ENCODE results near the gene WDR1.

The WDR1 gene, protein sequence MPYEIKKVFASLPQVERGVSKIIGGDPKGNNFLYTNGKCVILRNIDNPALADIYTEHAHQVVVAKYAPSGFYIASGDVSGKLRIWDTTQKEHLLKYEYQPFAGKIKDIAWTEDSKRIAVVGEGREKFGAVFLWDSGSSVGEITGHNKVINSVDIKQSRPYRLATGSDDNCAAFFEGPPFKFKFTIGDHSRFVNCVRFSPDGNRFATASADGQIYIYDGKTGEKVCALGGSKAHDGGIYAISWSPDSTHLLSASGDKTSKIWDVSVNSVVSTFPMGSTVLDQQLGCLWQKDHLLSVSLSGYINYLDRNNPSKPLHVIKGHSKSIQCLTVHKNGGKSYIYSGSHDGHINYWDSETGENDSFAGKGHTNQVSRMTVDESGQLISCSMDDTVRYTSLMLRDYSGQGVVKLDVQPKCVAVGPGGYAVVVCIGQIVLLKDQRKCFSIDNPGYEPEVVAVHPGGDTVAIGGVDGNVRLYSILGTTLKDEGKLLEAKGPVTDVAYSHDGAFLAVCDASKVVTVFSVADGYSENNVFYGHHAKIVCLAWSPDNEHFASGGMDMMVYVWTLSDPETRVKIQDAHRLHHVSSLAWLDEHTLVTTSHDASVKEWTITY

DNA sequence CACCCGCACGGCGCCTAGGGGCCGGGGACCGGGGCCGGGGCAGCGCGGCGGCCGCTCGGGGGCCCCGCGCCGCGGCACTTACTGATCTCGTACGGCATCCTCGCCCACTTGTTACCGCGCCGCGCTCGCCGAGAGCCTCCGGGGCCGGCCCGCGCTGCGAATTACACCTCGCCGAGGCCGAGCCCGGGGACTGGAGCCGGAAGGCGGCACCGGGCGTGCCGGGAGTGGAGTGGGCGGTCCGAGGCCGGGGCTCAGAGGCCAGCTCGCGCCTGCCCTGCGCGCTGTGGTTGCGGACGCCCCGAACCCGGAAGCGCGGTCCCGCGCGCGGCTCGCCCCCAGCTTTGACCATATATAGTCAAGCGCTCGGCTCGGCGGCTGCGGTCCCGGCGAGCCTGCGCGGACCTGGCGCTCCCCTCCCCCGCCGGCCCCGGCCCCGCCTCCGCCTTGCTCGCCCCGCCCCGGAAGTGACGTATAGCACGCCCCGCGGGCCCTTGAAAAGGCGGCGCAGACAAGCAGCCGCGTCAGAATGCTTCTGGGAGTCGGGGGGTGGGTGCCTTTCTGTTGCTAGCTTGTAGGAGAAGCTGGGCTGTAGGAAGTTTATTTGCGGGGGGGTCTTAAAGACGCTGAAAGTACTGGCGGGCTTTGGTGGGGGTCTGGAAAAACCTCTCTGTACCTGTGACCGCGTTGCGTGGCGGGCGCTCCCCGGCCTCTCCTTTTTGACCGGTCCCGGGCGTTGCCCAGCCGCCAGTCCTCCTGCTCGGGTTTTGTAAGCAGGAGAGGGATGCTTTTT, at the start of gene WDR1:
Gene WDR1, minus strand, starts transcription at position 231 of the 790 bp plus-strand sequence. Its CDS starts 133 bp downstream, at position 98.
- H3K27me3 Mint-ChIP-seq (ENCODE audit: low read depth), result no peaks in the 10 kb centered on the region
- H3K27ac Mint-ChIP-seq, result peak within 1 kb of the TSS; percentile 99 to 100 (median 99)
- H3K4me3 Mint-ChIP-seq, result peak within 1 kb of the TSS; percentile 92 to 96 (median 94)
- peaks cover 35% of the 10 kb centered on the region for H3K36me3 Mint-ChIP-seq (ENCODE audit: low read depth)
- peaks cover 89% of the 10 kb centered on the region for H3K4me1 Mint-ChIP-seq
- TF ChIP-seq, protein P1, sequence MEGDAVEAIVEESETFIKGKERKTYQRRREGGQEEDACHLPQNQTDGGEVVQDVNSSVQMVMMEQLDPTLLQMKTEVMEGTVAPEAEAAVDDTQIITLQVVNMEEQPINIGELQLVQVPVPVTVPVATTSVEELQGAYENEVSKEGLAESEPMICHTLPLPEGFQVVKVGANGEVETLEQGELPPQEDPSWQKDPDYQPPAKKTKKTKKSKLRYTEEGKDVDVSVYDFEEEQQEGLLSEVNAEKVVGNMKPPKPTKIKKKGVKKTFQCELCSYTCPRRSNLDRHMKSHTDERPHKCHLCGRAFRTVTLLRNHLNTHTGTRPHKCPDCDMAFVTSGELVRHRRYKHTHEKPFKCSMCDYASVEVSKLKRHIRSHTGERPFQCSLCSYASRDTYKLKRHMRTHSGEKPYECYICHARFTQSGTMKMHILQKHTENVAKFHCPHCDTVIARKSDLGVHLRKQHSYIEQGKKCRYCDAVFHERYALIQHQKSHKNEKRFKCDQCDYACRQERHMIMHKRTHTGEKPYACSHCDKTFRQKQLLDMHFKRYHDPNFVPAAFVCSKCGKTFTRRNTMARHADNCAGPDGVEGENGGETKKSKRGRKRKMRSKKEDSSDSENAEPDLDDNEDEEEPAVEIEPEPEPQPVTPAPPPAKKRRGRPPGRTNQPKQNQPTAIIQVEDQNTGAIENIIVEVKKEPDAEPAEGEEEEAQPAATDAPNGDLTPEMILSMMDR (IDR thresholded peaks at IDR 0.05; ENCODE audit: unreplicated experiment in 3 of 3), result no peak
- H3K9me3 Mint-ChIP-seq, result no peaks in the 10 kb centered on the region

DNA sequence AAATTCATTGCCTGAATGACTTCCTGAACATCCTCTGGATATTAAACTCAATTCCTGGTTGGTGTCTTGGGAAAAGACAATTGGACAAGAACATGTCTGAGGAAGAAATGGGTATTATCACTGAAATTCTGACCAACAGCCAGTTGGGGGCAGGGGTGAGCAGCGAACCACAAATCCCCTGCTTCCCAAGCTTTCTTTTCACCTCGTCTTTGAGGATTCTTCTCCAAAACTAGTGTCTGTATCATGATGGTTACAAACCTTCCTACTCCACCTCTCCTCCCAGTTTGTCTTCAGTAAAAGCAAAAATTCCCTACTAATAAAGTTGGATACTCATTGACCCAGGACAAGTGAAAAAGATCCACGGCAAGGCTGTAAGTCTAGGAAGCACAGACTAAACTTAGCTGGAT, 48.3 kb upstream of the WDR1 start:
- peaks cover 9% of the 10 kb centered on the region for H3K27me3 Mint-ChIP-seq (ENCODE audit: low read depth)
- TF ChIP-seq, protein P1 (IDR thresholded peaks at IDR 0.05; ENCODE audit: unreplicated experiment in 3 of 3), result peak; percentile 46 to 63 (median 56)
- H3K36me3 Mint-ChIP-seq (ENCODE audit: low read depth), result no peaks in the 10 kb centered on the region
- peak overlapping the region in 1 of 3 experiments; percentile 7 for H3K27ac Mint-ChIP-seq
- no peaks in the 10 kb centered on the region for H3K4me1 Mint-ChIP-seq
- H3K9me3 Mint-ChIP-seq, result no peaks in the 10 kb centered on the region
- H3K4me3 Mint-ChIP-seq, result no peak overlapping the region

DNA sequence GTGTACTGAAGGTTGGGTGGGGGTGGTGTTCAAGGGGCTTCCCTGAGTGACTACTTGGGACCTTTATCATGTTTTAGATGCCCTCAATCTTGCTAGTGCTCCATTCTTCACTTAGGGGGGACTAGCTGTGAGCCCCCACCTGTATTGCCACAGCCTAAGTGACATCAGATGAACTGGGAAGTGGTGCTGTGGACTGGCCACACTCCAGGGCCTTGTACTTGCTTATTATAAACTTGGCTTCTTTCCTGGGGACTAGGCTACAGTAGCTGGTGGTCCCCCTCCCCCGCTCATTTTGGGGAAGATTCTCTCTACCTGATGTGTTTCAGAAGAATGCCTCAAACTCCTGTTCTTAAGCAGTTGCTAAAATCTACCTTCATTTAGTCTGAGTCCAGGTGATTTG, 46.7 kb upstream of the WDR1 start:
- H3K36me3 Mint-ChIP-seq (ENCODE audit: low read depth), result no peaks in the 10 kb centered on the region
- TF ChIP-seq, protein P1 (IDR thresholded peaks at IDR 0.05; ENCODE audit: unreplicated experiment in 3 of 3), result no peak
- H3K27ac Mint-ChIP-seq, result no peak overlapping the region
- no peaks in the 10 kb centered on the region for H3K9me3 Mint-ChIP-seq
- no peaks in the 10 kb centered on the region for H3K4me1 Mint-ChIP-seq
- no peak overlapping the region for H3K4me3 Mint-ChIP-seq
- peaks cover 9% of the 10 kb centered on the region for H3K27me3 Mint-ChIP-seq (ENCODE audit: low read depth)

DNA sequence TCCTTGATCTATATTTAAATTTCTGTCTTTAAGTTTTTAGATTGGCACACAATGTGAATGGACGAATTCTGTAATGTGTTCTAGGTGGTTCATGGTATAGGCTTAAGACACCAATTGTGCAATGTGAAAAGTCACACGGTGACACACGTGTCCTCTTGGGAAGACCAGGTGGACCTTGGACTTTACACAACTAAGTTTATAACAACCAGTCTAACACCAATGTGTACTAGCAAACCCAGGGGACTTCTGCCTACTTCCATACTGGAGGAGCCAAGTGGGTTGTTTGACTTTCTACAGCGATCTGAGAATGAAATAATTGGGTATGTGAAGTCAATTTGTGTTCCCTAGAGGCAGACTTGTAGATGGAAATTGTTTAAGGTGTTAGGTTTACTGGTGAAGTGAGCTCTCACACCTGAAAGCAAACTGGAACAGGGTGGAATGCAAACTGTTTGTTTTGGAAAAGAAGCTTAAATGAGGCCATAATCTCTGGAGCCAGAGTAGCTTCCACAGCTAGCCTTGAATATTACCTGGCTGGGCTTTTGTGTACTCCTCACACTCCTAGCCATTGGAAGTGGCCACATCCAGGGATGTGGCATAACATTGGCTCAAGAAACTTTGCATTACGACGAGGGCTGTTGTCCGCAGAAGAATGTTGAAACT, 45.9 kb upstream of the WDR1 start:
- H3K36me3 Mint-ChIP-seq (ENCODE audit: low read depth), result no peaks in the 10 kb centered on the region
- H3K4me1 Mint-ChIP-seq, result peaks cover 6% of the 10 kb centered on the region
- no peak overlapping the region for H3K4me3 Mint-ChIP-seq
- peaks cover 9% of the 10 kb centered on the region for H3K27me3 Mint-ChIP-seq (ENCODE audit: low read depth)
- no peaks in the 10 kb centered on the region for H3K9me3 Mint-ChIP-seq
- TF ChIP-seq, protein P1 (IDR thresholded peaks at IDR 0.05; ENCODE audit: unreplicated experiment in 3 of 3), result no peak
- no peak overlapping the region for H3K27ac Mint-ChIP-seq

DNA sequence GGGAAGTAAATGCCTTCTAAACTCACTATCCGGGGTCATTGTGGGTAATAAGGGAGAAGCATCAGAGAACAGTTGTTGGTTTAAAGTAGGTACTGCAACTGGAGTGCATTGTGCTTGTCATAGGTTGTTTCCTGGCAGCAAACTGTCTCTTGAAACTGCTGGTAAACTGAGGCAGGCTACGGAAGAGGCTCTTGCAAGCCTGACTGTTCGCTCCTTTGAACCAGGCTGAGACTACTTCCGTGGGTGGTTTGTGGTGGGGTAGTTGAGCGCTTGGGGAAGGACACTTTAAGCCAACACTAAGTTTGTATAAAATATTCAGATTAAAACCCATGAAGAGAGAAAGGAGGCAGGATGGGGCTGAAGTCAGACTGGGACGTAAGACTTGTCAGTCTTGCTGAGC, 45.2 kb upstream of the WDR1 start:
- H3K36me3 Mint-ChIP-seq (ENCODE audit: low read depth), result no peaks in the 10 kb centered on the region
- H3K27ac Mint-ChIP-seq, result no peak overlapping the region
- H3K9me3 Mint-ChIP-seq, result no peaks in the 10 kb centered on the region
- TF ChIP-seq, protein P1 (IDR thresholded peaks at IDR 0.05; ENCODE audit: unreplicated experiment in 3 of 3), result no peak
- H3K4me1 Mint-ChIP-seq, result peaks cover 10% of the 10 kb centered on the region
- no peak overlapping the region for H3K4me3 Mint-ChIP-seq
- peaks cover 11% of the 10 kb centered on the region for H3K27me3 Mint-ChIP-seq (ENCODE audit: low read depth)
